Bronchial epithelial cell (primary cell): ENCODE measurements around the gene LTBP1. TPM values are rescaled to one million over a fixed set of nuclear protein-coding genes. Genes with fewer than 3 reads are reported as not detected.
A peak's percentile ranks its signal among the peaks of the same experiment; 100 is the strongest.

ENCODE experiments used
- DNase-seq: peaks from one replicate; pipeline ENCODE4 v3.0.0-alpha.2; 2010; ENCODE audit warnings: low read depth
- FAIRE-seq: peaks from 2 replicates; lab custom pipeline; 2011; peaks lifted over from hg19 to GRCh38; lab: Jason Lieb, UNC
- H3K27me3 ChIP-seq: 2 replicates; pipeline ENCODE4 v1.5.1; 2011; ENCODE audit warnings: low read length; ENCODE audit not compliant: control insufficient read depth, insufficient read depth
- H3K36me3 ChIP-seq: 2 replicates; pipeline ENCODE4 v1.5.1; 2011; ENCODE audit warnings: low read length; ENCODE audit not compliant: control insufficient read depth, insufficient read depth
- H3K4me3 ChIP-seq: 2 replicates; pipeline ENCODE4 v1.5.1; 2011; ENCODE audit warnings: mild to moderate bottlenecking, low read depth, low read length, control low read depth
- total RNA-seq: library from RNA; depleted of rRNA; stranded (reverse); fragments of >200 nt; gene quantifications from 2 replicates; pipeline ENCODE4 v1.2.1, GENCODE V29; 2014
- TF ChIP-seq, protein P1 (sequence below): IDR thresholded peaks from 2 replicates; pipeline ENCODE4 v1.5.1; 2011; ENCODE audit warnings: mild to moderate bottlenecking, moderate library complexity, low read length, control low read depth, inconsistent platforms; ENCODE audit not compliant: insufficient read depth, severe bottlenecking

The LTBP1 gene
- total RNA-seq, 1 donor from 2014 or later: 6.6 TPM

DNA sequence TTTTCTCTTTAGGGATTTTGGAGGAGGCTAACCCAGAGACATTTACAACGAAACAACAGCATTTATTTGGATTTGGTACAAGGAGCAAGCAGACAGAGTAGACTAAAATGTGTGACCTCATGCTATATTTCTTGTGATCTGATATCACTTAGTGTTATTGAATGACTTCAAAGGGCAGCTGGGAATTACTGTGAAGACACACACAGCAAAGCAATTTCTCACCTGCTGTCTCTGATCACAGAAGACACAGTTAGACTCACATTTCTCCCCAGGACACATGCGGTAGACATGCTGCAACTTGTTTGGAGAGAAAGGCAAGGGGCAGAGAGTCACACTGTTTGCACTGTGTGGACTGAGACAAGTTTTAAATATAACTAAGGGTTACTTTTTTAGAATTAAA, 67.5 kb downstream of the LTBP1 start:
- Histone ChIP-seq H3K36me3 (no peaks in the 10 kb centered on the region), H3K27me3 (no peaks in the 10 kb centered on the region), H3K4me3 (no peak overlapping the region)
- DNase-seq (peak; percentile 93), FAIRE-seq (no peak)
- TF ChIP-seq, protein P1, sequence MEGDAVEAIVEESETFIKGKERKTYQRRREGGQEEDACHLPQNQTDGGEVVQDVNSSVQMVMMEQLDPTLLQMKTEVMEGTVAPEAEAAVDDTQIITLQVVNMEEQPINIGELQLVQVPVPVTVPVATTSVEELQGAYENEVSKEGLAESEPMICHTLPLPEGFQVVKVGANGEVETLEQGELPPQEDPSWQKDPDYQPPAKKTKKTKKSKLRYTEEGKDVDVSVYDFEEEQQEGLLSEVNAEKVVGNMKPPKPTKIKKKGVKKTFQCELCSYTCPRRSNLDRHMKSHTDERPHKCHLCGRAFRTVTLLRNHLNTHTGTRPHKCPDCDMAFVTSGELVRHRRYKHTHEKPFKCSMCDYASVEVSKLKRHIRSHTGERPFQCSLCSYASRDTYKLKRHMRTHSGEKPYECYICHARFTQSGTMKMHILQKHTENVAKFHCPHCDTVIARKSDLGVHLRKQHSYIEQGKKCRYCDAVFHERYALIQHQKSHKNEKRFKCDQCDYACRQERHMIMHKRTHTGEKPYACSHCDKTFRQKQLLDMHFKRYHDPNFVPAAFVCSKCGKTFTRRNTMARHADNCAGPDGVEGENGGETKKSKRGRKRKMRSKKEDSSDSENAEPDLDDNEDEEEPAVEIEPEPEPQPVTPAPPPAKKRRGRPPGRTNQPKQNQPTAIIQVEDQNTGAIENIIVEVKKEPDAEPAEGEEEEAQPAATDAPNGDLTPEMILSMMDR: no peak

DNA sequence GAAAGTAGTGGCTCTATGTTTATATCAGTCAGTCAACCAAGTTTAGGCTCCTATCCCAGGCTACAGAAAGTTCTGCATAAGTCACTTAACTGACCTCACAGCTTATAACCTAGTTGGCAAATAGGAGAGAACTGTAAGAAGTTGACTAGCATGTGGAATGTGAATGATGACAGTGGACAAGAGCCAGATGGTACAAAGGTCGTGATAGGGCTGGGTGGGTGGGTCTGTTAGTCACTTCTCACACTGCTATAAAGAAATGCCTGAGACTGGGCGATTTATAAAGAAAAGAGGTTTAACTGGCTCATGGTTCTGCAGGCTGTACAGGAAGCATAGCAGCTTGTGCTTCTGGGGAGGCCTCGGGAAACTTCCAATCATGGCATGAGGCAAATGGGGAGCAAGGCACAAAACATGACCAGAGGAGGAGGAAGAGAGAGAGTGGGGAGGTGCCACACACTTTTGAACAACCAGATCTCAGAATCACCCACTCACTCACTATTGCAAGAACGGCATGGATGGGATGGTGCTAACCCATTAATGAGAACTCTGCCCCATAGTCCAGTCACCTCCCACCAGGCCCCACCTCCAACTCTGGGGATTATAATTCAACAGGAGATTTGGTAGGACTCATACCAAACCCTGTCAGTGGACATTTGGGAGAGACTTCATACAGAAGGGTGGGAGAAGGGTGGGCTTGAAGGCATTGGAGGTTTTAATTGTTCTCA, 68.8 kb downstream of the LTBP1 start:
- H3K4me3 ChIP-seq: no peak overlapping the region
- TF ChIP-seq, protein P1: no peak
- no peaks in the 10 kb centered on the region for H3K27me3 ChIP-seq
- no peaks in the 10 kb centered on the region for H3K36me3 ChIP-seq
- peak; percentile 78 for DNase-seq
- no peak for FAIRE-seq

- TF ChIP-seq, protein P1: no peak
- H3K27me3 ChIP-seq: no peaks in the 10 kb centered on the region
- FAIRE-seq: no peak
- no peak overlapping the region for H3K4me3 ChIP-seq
- no peaks in the 10 kb centered on the region for H3K36me3 ChIP-seq
- DNase-seq: no peak
Observed at GRCh38 chr2:33018271-33018670, 71.5 kb downstream of the LTBP1 start.

DNA sequence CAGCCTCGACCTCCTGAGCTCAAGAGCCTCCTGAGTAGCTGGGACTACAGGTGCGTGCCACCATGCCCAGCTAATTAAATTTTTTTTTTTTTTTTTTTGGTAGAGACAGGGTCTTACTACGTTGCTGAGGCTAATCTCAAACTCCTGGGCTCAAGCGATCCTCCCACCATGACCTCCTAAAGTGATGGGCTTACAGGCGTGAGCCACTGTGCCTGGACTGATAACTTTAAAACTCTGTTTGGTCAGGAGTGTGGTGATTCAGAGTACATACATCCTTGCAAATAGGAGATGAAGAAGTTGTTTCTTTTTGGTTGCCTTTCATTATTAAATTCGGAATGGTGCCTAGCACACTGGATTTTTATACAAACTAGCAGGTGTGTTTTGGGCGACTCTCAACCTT, 73.0 kb downstream of the LTBP1 start:
- no peaks in the 10 kb centered on the region for H3K36me3 ChIP-seq
- H3K4me3 ChIP-seq: no peak overlapping the region
- no peaks in the 10 kb centered on the region for H3K27me3 ChIP-seq
- TF ChIP-seq, protein P1: no peak
- DNase-seq (no peak), FAIRE-seq (no peak)

DNA sequence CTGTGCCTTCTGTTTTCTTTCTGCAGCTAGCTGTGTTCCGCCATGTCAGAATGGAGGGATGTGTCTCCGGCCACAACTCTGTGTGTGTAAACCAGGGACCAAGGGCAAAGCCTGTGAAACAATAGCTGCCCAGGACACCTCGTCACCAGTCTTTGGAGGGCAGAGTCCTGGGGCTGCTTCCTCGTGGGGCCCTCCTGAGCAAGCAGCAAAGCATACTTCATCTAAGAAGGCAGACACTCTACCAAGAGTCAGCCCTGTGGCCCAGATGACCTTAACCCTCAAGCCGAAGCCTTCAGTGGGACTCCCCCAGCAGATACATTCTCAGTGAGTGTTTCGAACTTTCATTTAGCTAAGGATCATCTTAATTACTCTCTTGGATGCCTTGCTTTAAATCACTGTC, 74.1 kb downstream of the LTBP1 start:
- TF ChIP-seq, protein P1: no peak
- Histone ChIP-seq H3K36me3 (no peaks in the 10 kb centered on the region), H3K4me3 (no peak overlapping the region), H3K27me3 (no peaks in the 10 kb centered on the region)
- no peak for DNase-seq
- FAIRE-seq: no peak
